GM21515 (cell line): Measurements from ENCODE around the gene UGGT2.
"Not testable (repeated sequence)": the region's sequence is repeated elsewhere in the genome, so short reads cannot be mapped to it uniquely, and the experiment has no call there.

Experiments
- ATAC-seq: cut with Tn5 transposase; IDR thresholded peaks from one replicate; pipeline ENCODE4 v1.9.1; 2021; ENCODE audit not compliant: unreplicated experiment

UGGT2 gene

DNA sequence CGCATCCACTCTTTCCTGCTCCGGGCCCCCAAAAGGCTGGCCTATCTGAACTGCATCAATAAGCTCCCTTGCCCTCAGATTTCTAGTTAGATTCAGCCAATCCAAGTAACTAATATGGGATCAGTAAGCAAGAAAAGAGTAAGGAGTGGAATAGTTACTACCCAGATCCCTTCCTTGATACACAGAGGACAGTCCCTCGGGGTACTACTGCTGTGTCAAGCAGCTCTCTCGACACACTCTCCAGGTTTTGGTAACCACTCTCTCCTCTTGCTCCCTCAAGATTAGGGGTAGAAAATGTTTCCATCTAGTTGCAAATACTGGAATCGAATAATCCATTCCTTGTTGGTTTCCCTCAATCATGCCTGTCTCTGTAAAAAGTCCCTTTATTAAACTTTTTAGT lies 65.4 kb downstream of the UGGT2 start:
- ATAC-seq, result no peak

DNA sequence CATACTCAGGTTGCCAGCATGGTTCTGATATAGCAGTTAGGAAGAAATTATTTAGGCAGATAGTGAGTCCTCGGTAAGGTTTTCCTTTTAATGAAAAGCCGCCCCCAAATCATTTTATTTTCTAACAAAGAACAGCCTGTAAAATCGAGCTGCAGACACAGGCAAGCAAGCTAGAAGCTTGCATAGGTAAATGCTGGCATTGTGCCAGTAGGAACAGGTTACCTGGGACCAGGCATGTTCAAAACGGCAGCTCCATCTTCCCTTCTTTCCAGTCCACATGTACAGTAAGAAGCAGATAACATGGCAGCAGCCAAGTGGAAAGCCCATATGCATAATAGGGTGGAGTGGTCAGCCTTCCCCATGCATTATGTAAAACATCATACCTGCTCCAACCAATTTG lies 71.1 kb downstream of the UGGT2 start:
- no peak for ATAC-seq

DNA sequence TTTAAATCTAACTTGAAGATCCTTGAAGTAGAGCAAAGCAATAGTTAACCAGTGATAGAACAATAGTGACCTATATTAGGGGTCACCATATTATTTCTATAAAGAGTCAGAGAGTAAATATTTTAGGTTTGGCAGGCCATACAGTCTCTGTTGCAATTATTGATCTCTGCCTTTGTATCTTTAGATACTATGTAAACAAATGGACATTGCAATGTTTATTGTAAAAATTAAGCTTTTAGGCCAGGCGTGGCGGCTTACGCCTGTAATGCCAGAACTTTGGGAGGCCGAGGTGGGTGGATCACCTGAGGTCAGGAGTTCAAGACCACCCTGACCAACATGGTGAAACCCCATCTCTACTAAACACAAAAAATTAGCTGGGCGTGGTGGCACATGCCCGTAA lies 80.5 kb downstream of the UGGT2 start:
- not testable (repeated sequence) for ATAC-seq

DNA sequence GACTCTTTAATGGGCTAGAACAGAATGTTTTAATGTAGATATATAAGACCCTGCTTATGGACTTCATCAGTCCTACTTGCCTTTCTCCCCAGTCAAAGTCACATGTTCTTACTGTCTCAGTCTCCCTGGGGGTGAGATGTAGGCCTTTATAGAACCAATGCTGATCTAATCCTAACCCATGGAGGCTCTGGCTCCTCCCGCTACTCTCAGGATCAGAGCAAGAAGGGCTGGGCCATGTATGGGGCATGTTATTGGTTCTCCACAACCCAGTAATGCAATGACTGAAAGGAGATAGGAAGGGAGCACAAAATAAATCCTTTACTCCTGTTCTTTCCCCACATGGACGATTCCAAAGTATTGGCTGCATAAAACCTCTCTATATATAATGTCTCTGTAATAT lies 82.3 kb downstream of the UGGT2 start:
- no peak for ATAC-seq

DNA sequence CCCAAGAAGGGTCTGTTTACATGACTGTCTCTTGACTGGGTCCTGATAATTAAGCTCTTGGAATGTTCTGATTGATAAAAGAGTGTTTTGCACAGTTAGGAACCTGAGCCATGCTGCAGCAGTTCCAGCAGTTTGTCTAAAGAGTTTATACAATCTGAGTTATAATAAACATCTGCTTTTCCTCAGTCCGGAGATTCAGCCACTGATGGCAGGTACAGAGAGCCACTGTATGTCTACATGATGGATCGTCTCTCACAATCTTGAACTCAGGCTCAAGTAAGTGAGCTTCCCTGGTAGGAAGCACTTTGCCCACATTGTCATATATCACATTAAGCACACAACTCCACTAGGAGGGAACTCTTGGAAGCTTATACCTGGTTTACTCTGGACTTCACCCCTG lies 84.3 kb downstream of the UGGT2 start:
- ATAC-seq, result no peak

DNA sequence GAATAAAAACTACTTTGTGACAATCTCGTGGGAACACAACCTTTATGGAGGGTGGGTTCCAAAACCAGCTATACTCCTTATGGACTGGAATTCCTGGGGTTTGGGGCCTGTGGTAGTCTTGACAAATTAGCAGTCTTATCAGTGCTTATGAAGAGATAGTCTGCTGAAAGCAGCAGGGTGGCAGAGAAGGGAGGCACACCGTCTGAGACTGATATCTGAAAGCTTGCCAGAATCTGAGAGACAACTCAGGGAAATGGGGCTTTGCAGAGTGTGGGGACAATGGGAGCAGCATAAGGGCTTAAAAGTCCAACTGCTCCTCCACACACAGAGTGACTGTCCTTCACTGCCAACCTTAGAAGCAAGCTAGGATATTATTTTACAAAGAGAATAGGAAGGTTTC lies 95.9 kb downstream of the UGGT2 start:
- no peak for ATAC-seq

DNA sequence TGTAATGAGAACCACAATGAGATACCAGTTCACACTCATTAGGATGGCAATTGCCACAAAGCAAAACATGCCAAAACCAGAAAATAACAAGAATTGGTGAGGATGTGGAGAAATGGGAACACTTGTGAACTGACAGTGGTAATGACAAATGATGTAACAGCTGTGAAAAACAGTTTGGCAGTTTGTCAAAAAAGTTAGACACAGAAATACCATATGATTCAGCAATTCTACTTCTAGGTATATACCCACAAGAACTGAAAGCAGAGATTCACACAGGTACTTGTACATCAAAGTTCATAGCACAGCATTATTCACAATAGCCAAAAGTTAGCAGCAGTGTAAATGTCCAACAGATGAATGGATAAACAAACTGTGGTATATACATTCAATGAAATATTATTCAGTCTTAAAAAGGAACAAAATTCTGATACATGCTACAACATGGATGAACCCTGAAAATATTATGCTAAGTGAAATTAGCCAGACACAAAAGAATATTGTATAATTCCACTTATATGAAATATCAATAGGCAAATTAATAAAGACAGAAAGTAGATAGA lies 96.5 kb downstream of the UGGT2 start:
- ATAC-seq, result no peak

DNA sequence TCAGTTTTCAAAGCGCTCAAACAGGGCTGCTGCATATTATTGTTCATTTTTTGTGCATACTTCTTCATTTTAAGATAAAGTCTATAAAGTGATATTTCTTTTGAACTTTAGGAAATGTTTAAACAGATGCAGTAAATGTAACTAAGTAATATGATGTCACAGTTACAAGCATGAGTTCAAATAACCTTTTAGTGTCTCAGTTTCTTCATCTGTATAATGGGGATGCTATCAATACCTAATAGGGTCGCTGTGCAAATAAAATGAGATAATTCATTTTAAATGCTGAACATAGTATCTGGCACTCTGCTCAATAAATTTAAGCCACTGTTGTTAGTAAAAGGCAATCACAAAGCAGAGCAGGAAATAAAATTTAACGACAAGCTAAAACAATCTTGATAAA lies 97.5 kb downstream of the UGGT2 start:
- no peak for ATAC-seq

DNA sequence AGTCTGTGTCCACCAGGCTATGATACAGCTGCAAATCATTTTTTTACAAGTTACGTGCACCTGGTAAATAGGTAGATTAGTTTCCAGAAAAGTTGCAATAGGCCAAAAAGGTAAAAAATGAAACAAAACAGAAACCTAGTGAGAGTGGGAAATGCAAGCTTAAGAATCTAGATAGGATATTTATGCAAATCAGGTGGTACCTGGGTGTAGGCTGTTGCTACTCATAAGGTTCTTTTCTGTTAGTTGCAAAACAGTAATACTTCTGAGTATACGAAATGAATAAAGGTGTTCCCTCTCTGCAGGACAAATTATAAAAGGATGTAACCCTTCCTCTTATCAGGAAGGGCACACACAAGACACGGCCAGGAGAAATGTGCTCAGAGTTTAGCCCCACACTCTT lies 97.9 kb downstream of the UGGT2 start:
- peak; percentile 92 for ATAC-seq

DNA sequence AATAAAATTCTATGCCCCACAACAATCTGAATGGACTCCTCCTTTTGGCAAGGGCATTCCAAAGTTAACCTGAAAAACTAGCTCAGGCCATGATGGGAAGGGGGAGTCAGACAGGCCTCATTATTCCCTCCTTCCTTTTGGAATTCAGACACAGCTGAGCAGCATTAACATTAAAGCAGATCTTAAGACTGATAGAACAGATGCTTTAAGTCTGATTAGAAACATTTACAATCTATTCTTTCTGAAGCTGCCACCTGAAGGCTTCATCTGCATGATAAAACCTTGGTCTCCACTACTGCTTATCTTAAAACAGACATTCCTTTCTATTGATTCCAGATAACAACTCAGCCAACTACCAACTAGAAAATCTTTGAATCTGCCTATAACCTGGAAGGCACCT lies 98.9 kb downstream of the UGGT2 start:
- no peak for ATAC-seq

DNA sequence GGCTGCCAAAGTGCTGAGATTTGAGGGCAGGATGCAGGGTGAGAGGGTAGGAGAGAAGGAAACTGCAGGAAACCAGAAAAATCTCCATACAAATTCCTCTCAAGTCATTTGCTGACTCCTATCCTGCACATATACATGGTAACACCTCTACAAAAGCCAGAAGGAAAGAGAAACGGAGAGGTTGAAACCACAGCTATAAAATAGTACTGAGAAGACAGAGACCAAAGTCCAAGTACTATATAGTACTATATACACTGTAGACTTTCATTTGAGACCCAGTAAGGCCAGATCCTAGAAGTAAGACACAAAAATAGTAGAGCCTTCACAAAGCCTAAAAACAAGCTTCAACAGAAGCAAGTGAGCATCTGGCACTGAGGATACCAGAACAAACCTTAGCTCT lies 103.1 kb downstream of the UGGT2 start:
- no peak for ATAC-seq

DNA sequence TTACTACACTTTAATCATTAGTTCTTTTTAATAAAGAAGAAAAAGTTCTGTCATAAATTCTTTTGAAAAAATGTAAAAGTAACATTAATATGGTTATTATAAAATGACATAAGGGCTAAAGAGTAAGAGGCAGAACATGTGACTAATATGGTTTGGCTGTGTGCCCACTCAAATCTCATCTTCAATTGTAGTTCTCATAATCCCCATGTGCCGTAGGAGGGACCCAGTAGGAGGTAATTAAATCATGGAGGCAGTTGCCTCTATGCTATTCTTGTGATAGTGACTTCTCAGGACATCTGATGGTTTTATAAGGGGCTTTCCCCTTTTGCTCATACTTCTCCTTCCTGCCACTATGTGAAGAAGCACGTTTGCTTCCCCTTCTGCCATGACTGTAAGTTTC lies 104.5 kb downstream of the UGGT2 start:
- ATAC-seq, result no peak

DNA sequence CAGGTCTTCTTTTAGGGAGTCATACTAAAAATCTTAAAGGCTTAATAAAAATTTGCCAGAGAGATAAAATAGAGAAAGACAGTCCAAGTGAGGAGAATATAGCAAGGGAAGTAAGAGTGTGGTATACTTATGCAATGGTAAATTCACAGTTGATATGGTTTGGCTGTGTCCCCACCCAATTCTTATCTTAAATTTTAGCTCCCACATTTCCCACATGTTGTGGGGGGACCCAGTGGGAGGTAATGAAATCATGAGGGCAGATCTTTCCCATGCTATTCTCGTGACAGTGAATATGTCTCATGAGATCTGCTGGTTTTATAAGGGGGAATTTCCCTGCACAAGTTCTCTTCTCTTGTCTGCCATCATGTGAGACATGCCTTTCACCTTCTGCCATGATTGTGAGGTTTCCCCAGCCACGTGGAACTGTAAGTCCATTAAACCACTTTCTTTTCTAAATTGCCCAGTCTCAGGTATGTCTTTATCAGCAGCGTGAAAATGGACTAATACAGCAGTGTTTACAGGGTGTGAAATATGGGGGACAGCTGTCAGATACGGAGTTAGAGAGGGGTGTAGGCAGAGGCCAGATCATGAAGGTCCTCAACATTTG lies 115.4 kb downstream of the UGGT2 start:
- no peak for ATAC-seq

DNA sequence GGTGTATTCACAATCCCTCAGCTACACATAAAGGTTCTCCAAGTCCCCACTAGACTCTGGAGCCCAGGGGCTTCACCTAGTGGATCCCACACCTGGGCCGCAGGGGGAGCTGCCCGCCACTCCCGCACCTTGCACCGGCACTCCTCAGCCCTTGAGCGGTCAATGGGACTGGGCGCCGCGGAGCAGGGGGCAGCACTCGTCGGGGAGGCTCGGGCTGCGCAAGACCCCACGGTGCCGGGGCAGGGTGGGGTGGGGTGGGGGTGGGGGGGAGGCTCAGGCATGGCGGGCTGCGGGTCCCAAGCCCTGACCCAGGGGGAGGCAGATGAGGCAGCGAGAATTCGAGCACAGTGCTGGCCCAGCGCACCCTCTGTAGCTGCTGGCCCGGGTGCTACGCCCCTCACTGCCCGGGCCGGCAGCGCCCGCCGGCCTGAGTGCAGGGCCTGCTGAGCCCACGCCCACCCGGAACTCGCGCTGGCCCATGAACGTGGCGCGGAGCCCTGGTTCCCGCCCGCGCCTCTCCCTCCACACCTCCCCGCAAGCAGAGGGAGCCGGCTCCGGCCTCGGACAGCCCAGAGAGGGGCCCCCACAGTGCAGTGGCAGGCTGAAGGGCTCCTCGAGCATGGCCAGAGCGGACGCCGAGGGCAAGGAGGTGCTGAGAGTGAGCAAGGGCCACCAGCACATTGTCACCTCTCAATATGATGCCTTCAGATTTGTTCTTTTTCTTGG lies 121.7 kb downstream of the UGGT2 start:
- no peak for ATAC-seq

DNA sequence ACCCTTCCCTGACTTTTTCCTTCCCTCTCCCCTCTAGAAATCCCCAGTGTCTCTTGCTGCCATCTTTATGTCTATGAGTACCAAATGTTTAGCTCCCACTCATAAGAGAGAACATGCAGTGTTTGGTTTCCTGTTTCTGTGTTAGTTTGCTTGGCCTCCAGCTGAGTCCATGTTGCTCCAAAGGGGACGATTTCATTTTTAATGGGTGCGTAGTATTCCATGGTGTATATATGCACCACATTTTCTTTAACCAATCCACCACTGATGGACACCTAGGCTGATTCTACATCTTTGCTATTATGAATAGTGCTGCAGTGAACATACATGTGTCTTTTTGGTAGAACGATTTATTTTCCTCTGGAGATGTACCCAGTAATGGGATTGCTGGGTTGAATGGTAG lies 123.8 kb downstream of the UGGT2 start:
- ATAC-seq, result no peak

DNA sequence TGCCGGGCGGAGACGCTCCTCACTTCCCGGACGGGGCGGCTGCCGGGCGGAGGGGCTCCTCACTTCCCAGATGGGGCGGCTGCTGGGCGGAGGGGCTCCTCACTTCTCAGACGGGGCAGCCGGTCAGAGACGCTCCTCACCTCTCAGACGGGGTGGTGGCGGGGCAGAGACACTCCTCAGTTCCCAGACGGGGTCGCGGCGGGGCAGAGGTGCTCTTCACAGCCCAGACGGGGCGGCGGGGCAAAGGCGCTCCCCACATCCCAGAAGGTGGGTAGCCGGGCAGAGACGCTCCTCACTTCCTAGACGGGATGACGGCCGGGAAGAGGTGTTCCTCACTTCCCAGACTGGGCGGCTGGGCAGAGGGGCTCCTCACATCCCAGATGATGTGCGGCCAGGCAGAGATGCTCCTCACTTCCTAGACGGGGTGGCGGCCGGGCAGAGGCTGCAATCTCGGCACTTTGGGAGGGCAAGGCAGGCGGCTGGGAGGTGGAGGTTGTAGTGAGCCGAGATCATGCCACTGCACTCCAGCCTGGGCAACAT lies 124.8 kb downstream of the UGGT2 start:
- not testable (repeated sequence) for ATAC-seq

DNA sequence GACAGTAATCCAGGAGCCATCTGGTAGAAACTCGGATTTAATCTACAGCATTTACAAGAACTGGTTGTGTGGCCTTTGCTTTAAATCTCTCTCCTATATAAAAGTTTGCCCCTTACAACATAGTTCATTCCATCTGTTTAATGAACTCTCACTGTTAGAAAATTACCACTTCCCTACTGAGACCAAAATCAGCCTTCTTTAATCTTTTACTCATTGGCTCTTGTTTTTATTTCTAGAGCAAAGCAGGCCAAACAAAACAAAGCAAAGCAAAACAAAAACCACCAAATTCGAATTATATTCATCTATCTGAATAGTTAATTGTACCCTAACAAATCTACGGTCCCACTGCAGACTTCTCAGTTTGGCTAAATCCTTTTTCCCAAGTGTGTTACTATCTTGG lies 127.0 kb downstream of the UGGT2 start:
- no peak for ATAC-seq

DNA sequence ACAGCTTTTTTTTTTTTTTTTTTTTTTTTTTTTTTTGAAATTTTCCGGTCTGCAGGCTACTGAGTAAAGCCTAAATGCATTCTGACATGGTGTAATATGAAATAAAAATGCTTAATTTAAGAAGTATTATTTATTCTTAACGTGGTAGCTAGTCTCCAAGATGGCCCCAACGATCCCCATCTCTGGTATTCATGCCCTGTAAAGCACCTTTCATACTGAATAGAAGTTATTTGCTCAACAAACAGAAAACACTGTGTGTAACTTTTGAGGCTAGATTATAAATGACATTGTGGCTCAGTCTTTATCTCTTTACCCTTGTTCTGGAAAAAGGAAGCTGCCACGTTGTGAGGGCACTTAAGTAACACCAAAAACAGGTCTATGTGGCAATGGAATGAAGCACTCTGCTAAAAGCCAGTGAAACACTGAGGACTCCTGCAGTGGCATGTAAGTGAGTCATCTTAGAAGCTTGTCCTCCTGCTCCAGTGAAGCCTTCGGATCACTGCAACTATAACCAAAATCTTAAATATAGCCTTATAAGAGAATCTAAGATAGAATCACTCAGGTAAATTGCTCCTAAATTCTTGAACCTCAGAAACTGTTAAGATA lies 128.7 kb downstream of the UGGT2 start:
- ATAC-seq, result no peak

DNA sequence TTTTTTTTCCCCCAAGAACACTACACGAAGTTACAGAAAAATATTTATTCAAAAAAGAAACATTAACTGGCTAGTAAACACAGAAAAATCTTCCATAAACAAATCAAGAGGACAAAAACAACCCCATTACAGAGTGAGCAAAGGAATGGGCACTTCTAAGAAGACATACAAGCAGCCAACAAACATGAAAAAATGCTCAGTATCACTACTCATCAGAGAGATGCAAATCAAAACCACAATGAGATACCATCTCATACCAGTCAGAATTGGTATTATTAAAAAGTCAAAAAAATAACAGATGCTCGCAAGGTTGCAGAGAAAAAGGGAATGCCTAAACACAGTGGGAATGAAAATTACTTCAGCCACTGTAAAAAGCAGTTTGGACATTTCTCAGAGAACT lies 131.7 kb downstream of the UGGT2 start:
- ATAC-seq, result no peak

DNA sequence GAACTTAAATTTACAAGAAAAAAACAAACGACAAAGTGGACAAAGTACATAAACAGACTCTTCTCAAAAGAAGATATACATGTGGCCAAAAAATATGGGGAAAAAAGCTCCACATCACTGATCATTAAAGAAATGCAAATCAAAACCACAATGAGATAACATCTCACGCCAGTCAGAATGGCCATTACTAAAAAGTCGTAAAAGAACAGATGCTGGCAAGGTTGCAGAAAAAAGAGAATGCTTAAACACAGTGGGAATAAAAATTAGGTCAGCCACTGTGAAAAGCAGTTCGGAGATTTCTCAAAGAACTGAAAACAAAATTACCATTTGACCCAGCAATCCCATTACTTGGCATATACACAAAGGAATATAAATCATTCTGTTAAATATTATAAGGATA lies 132.7 kb downstream of the UGGT2 start:
- ATAC-seq, result no peak

DNA sequence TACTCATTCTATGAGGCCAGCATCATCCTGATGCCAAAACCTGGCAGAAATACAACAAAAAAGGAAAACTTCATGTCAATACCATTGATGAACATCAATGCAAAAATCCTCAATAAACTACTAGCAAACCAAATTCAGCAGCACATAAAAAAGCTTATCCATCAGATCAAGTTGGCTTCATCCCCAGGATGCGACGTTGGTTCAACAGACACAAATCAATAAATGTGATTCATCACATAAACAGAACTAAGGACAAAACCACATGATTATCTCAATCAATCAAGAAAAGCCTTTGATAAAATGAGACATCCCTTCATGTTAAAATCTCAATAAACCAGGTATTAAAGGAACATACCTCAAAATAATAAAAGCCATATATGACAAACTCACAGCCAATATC lies 134.3 kb downstream of the UGGT2 start:
- ATAC-seq, result no peak

DNA sequence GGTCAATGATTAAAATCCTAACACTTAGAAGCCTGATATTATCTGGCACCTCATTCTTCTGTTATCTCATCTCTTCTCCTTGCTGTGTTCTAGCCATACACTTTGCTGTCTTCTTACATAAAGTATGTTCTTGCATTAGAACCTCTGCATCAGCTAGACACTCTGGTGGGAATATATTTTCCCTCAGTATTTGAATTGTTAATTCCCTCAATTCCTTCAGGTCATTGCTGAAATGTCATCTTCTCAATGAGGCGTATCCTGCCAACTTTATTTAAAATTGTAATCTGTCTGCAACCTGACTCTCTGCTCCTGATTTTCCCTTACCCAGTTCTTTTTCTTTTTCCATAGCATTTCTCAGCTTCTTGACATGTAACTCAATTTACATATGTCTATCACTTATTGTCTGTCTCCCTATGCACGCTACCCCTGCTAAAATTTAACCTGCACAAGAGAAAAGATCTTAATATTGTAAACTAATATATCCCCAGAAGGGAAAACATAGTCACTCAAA lies 138.2 kb downstream of the UGGT2 start:
- ATAC-seq, result no peak
